ENCODE measurements around the gene SCGB1A1.

DNA sequence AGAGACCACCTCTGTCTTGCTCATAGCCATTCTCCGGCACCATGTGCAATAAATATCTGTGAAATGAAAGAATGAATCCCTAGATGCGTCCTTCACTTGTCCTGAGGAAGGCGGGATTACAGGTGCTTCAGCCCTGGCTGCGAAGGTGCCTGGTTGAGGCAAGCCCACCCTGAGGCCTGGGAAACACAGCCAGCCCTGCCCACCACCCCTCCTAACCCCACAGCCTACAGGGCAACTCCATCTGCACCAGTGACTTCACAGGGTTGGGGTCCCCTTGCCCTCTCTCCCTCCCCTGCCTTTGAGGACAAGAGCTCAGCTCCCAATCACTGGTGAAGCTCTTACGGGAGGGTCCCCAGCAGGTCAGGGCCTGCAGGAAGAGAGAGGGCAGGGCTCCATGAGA, 17.5 kb upstream of the SCGB1A1 start:
- TF ChIP-seq POLR2A (IDR thresholded peaks at IDR 0.05; ENCODE audit: low read length), result no peak
- no peak for TF ChIP-seq GATA1 (IDR thresholded peaks at IDR 0.05; ENCODE audit: low read depth, low read length)
